Caco-2 (cell line): ENCODE measurements around the gene CADPS. TPM values are rescaled to one million over a fixed set of nuclear protein-coding genes. Genes with fewer than 3 reads are reported as not detected.

Experiments
- BruUV-seq: library from RNA; stranded (reverse); fragments of 400-500 nt; replicated peaks from 2 replicates; lab custom pipeline; 2021; lab: Mats Ljungman, UMichigan
- CTCF ChIA-PET: fragments of 300-600 bp; sonication (Branson Sonifier 250); formaldehyde crosslinking; loops from one replicate; lab custom pipeline; 2022; ENCODE audit warnings: antibody characterized with exemption; lab: Charles Lee
- POLR2A ChIA-PET: fragments of 300-600 bp; sonication (Branson Sonifier 250); formaldehyde crosslinking; loops from one replicate; lab custom pipeline; 2022; ENCODE audit warnings: antibody characterized with exemption; lab: Charles Lee
- DNase-seq, 2 experiments: peaks; one replicate each; pipeline versions ENCODE4 v3.0.0 to v3.0.0-alpha.2; 2020 to 2022
- H3K27me3 ChIP-seq: replicated peaks from 2 replicates; pipeline ENCODE4 v1.6.0; 2011; ENCODE audit warnings: low read length; ENCODE audit not compliant: control insufficient read depth, insufficient read depth
- H3K36me3 ChIP-seq: 2 replicates; pipeline ENCODE4 v1.5.1; 2011; ENCODE audit warnings: low read length; ENCODE audit not compliant: control insufficient read depth, insufficient read depth
- H3K4me1 ChIP-seq: fragments of 250-450 bp; sonication (Bioruptor Pico); 2 replicates; pipeline ENCODE4 v1.5.1; 2020; ENCODE audit warnings: mild to moderate bottlenecking
- H3K4me3 ChIP-seq: 2 replicates; pipeline ENCODE4 v1.5.1; 2011; ENCODE audit warnings: low read depth, mild to moderate bottlenecking, control low read depth, low read length
- H3K9me3 ChIP-seq: fragments of 250-450 bp; sonication (Bioruptor Pico); 2 replicates; pipeline ENCODE4 v1.5.1; 2020; ENCODE audit warnings: mild to moderate bottlenecking, moderate library complexity
- H3K27ac Mint-ChIP-seq: one replicate; pipeline ENCODE4 v1.8.0; 2022; ENCODE audit warnings: mixed read lengths; ENCODE audit not compliant: unreplicated experiment
- H3K27me3 Mint-ChIP-seq: one replicate; pipeline ENCODE4 v1.8.0; 2022; ENCODE audit warnings: mixed read lengths; ENCODE audit not compliant: insufficient read depth, unreplicated experiment
- H3K36me3 Mint-ChIP-seq: one replicate; pipeline ENCODE4 v1.8.0; 2022; ENCODE audit warnings: mild to moderate bottlenecking, mixed read lengths; ENCODE audit not compliant: insufficient read depth, unreplicated experiment
- H3K4me1 Mint-ChIP-seq: one replicate; pipeline ENCODE4 v1.8.0; 2022; ENCODE audit warnings: low read depth, mixed read lengths; ENCODE audit not compliant: unreplicated experiment
- H3K4me3 Mint-ChIP-seq: one replicate; pipeline ENCODE4 v1.8.0; 2022; ENCODE audit warnings: mild to moderate bottlenecking, moderate library complexity, mixed read lengths; ENCODE audit not compliant: unreplicated experiment
- H3K9me3 Mint-ChIP-seq: one replicate; pipeline ENCODE4 v1.8.0; 2022; ENCODE audit warnings: mixed read lengths; ENCODE audit not compliant: unreplicated experiment
- CTCF ChIP-seq, 2 experiments: fragments of 200-600 bp in 1 of 2; IDR thresholded peaks; 1 replicate in 1 of 2; 2 replicates in 1 of 2; pipeline versions ENCODE4 v1.5.1 to v1.8.0; 2011 to 2022; ENCODE audit warnings: antibody characterized with exemption in 1 of 2, control low read depth in 1 of 2, inconsistent platforms in 1 of 2, low read depth in 1 of 2, low read length in 1 of 2, mild to moderate bottlenecking in 1 of 2, moderate library complexity in 1 of 2; ENCODE audit not compliant: insufficient read depth in 1 of 2, severe bottlenecking in 1 of 2, unreplicated experiment in 1 of 2
- intact Hi-C: fragments of 100-400 bp; cut with micrococcal nuclease; formaldehyde crosslinking; loops from one replicate; pipeline ENCODE4 v1.10.0; 2022; ENCODE audit not compliant: unreplicated experiment
- total RNA-seq: library from RNA; stranded (reverse); gene quantifications from 2 replicates; pipeline ENCODE4 v1.2.3, GENCODE V29; 2022

The CADPS gene
- total RNA-seq, 1 experiment from 2014 or later: not detected

GRCh38 chr3:62644493-62644892, 230.7 kb downstream of the CADPS start:
- no TSS peak for BruUV-seq
- Mint-ChIP-seq H3K4me3 (no peak overlapping the region), H3K27ac (no peak overlapping the region), H3K9me3 (no peaks in the 10 kb centered on the region), H3K27me3 (peaks cover 12% of the 10 kb centered on the region), H3K36me3 (no peaks in the 10 kb centered on the region), H3K4me1 (no peaks in the 10 kb centered on the region)
- POLR2A ChIA-PET: no interaction called here
- no peak for DNase-seq
- H3K36me3 ChIP-seq: no peaks in the 10 kb centered on the region
- intact Hi-C loops: no loop called here
- H3K9me3 ChIP-seq: no peaks in the 10 kb centered on the region
- TF ChIP-seq CTCF (IDR thresholded peaks at IDR 0.05; ENCODE audit: insufficient read depth in 1 of 2, low read depth in 1 of 2, low read length in 1 of 2, severe bottlenecking in 1 of 2, unreplicated experiment in 1 of 2): no peak
- CTCF ChIA-PET: no interaction called here
- H3K27me3 ChIP-seq: no peaks in the 10 kb centered on the region
- no peaks in the 10 kb centered on the region for H3K4me1 ChIP-seq
- H3K4me3 ChIP-seq: no peak overlapping the region

DNA sequence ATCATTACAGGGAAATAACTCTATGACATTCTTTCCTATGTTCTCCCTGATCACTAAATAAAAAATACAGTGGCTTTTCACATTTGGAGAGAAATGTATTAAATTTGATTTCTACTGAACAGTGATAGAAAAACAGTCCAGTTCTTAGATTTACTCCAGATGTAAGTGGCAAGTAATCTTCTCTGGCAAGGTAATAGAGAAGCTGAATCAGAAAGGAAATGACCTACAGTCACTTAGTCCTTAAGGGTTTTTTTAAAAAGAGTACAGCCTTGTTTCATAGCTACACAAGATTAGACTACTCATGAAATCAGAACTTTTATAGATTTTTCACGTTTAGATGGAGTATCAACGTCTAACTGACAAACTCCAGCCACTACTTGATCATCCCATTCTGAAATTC, 236.9 kb downstream of the CADPS start:
- no peak for TF ChIP-seq CTCF (IDR thresholded peaks at IDR 0.05; ENCODE audit: insufficient read depth in 1 of 2, low read depth in 1 of 2, low read length in 1 of 2, severe bottlenecking in 1 of 2, unreplicated experiment in 1 of 2)
- Mint-ChIP-seq H3K4me3 (no peak overlapping the region), H3K27ac (no peak overlapping the region), H3K4me1 (no peaks in the 10 kb centered on the region), H3K36me3 (no peaks in the 10 kb centered on the region), H3K27me3 (peaks cover 7% of the 10 kb centered on the region), H3K9me3 (no peaks in the 10 kb centered on the region)
- no peaks in the 10 kb centered on the region for H3K27me3 ChIP-seq
- H3K4me1 ChIP-seq: no peaks in the 10 kb centered on the region
- DNase-seq: no peak
- H3K36me3 ChIP-seq: no peaks in the 10 kb centered on the region
- CTCF ChIA-PET: no interaction called here
- no peaks in the 10 kb centered on the region for H3K9me3 ChIP-seq
- BruUV-seq: no TSS peak
- intact Hi-C loops: no loop called here
- no peak overlapping the region for H3K4me3 ChIP-seq
- POLR2A ChIA-PET: no interaction called here

GRCh38 chr3:62636235-62636826, 238.9 kb downstream of the CADPS start:
- Mint-ChIP-seq H3K4me1 (no peaks in the 10 kb centered on the region), H3K9me3 (no peaks in the 10 kb centered on the region), H3K4me3 (no peak overlapping the region), H3K27me3 (peaks cover 3% of the 10 kb centered on the region), H3K27ac (no peak overlapping the region), H3K36me3 (no peaks in the 10 kb centered on the region)
- TF ChIP-seq CTCF (IDR thresholded peaks at IDR 0.05; ENCODE audit: insufficient read depth in 1 of 2, low read depth in 1 of 2, low read length in 1 of 2, severe bottlenecking in 1 of 2, unreplicated experiment in 1 of 2): no peak
- Histone ChIP-seq H3K4me1 (no peaks in the 10 kb centered on the region), H3K27me3 (peaks cover 1% of the 10 kb centered on the region; the same call in 1 of the 2 replicates), H3K4me3 (no peak overlapping the region), H3K9me3 (no peaks in the 10 kb centered on the region), H3K36me3 (no peaks in the 10 kb centered on the region)
- BruUV-seq: no TSS peak
- intact Hi-C loops: no loop called here
- ChIA-PET CTCF (no interaction called here), POLR2A (no interaction called here)
- DNase-seq: no peak
